ENCODE measurements around the gene HNRNPA2B1. TPM values are rescaled to one million over a fixed set of nuclear protein-coding genes. Genes with fewer than 3 reads are reported as not detected.

Gene HNRNPA2B1
- 368 TPM for total RNA-seq
- long read RNA-seq, full-length matches to known transcripts, result 255 of 379 reads
- long read RNA-seq, partial matches to known transcripts, result 77 of 379 reads
- long read RNA-seq, other reads (novel, unspliced or antisense), result 47 of 379 reads

DNA sequence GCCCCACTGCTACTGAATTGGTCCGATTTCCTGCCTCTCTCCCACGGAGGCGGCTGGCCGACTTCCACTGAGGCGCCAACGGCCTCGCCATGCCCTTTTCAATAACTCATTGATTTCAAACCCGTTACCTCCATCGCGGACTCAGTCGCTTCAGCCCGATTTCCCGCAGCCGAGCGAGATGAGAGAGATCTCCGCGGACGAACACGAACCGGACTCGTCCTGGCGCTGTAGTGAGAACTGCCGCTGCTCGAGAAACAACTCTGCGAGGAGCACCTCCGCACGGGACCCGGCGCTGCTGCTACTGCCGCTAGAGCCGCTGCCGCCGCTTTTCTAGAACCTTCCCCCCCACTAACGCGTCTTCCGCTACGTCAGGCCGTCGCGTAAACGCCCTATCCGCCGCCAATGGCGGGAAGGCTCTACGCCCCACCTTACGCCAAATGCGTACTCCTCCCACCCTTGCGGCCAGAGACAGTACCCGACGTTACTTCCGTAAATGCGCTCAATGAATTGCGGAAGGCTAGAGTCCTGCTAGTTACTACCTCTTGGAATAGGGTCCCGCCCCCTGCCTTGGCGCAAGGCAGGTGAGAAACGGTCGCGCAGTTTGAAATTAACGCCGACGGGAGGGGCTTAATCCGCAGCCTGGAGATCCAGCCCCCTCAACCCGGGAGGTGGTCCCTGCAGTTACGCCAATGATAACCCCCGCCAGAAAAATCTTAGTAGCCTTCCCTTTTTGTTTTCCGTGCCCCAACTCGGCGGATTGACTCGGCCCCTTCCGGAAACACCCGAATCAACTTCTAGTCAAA is at the start of gene HNRNPA2B1:
Gene HNRNPA2B1 (minus strand): TSS at position 303 of the 803 bp plus-strand sequence. CDS start 169 bp downstream, at position 134.
- peak within 1 kb of the TSS; percentile 99 for H3K27ac ChIP-seq
- peaks cover 27% of the 10 kb centered on the region for H3K36me3 ChIP-seq
- peak; percentile 97 for DNase-seq
- H3K27me3 ChIP-seq (ENCODE audit: low read depth), result no peaks in the 10 kb centered on the region
- H3K4me1 ChIP-seq, result peaks cover 52% of the 10 kb centered on the region
- intact Hi-C loops (cut with DNase I), result no loop called here
- peak; percentile 89 to 95 for ATAC-seq
- H3K9me3 ChIP-seq, result no peaks in the 10 kb centered on the region
- TF ChIP-seq, protein P1, sequence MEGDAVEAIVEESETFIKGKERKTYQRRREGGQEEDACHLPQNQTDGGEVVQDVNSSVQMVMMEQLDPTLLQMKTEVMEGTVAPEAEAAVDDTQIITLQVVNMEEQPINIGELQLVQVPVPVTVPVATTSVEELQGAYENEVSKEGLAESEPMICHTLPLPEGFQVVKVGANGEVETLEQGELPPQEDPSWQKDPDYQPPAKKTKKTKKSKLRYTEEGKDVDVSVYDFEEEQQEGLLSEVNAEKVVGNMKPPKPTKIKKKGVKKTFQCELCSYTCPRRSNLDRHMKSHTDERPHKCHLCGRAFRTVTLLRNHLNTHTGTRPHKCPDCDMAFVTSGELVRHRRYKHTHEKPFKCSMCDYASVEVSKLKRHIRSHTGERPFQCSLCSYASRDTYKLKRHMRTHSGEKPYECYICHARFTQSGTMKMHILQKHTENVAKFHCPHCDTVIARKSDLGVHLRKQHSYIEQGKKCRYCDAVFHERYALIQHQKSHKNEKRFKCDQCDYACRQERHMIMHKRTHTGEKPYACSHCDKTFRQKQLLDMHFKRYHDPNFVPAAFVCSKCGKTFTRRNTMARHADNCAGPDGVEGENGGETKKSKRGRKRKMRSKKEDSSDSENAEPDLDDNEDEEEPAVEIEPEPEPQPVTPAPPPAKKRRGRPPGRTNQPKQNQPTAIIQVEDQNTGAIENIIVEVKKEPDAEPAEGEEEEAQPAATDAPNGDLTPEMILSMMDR (IDR thresholded peaks at IDR 0.05), result no peak
- H3K4me3 ChIP-seq, result peak within 1 kb of the TSS; percentile 83

DNA sequence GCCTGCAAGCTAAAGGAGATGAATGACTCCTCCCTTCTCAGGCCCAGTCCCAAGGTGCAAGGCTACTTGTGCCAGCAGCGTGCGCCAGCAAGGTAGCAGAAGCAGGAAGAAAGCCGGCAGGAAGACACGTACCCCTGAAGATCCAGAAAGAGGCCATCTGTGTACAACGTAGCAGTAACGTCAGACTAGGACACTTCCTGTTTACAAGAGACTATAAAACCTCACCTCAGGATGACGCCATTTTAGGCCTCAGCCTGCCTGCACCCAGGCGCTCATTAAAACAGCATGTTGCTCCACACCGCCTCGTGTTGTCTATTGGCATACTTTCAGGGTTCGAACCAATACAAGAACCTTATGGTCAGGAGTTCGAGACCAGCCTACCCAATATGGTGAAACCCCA is 49.7 kb upstream of the HNRNPA2B1 start:
- no peak overlapping the region for H3K4me3 ChIP-seq
- no peak for DNase-seq
- H3K4me1 ChIP-seq, result no peaks in the 10 kb centered on the region
- intact Hi-C loops (cut with DNase I), result no loop called here
- no peak overlapping the region for H3K27ac ChIP-seq
- H3K9me3 ChIP-seq, result no peaks in the 10 kb centered on the region
- TF ChIP-seq, protein P1 (IDR thresholded peaks at IDR 0.05), result no peak
- H3K36me3 ChIP-seq, result no peaks in the 10 kb centered on the region
- no peaks in the 10 kb centered on the region for H3K27me3 ChIP-seq (ENCODE audit: low read depth)
- ATAC-seq, result no peak

DNA sequence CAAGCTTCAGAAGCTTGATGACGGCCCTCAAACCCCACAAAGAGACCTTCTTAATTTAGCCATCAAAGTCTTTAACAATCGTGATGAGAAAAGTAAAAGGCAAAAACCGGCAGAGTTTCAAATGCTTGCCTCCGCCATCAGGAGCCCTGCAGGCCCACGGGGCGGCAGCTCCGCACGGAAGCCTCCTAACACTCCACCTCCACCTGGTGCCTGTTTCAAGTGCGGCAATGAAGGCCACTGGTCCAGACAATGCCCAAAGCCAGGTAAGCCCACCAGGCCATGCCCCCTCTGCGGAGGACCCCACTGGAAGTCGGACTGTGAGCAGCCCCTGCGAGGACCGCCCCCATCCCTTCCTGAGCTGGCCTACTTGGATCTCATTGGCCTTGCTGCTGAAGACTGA is 44.6 kb upstream of the HNRNPA2B1 start:
- H3K9me3 ChIP-seq, result no peaks in the 10 kb centered on the region
- H3K27ac ChIP-seq, result no peak overlapping the region
- ATAC-seq, result no peak
- no peak overlapping the region for H3K4me3 ChIP-seq
- no peaks in the 10 kb centered on the region for H3K4me1 ChIP-seq
- TF ChIP-seq, protein P1 (IDR thresholded peaks at IDR 0.05), result no peak
- intact Hi-C loops (cut with DNase I), result no loop called here
- DNase-seq, result no peak
- H3K36me3 ChIP-seq, result no peaks in the 10 kb centered on the region
- no peaks in the 10 kb centered on the region for H3K27me3 ChIP-seq (ENCODE audit: low read depth)

DNA sequence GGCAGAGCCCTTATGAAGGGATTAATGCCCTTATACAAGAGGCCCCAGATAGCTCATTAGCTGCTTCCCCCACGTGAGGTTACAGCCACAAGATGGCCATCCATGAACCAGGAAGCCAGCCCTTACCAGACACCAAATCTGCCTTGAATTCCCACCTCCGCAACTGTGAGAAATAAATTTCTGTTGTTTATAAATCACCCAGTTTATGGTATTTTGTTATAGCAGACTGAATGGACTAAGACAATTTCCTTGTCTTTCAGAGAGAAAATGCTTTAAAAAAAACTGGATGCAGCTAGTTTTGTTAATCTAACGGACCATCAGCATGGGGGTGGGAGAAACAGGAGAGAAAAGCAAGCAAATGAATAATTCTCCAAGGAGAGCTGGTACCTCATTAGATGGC is 37.5 kb upstream of the HNRNPA2B1 start:
- H3K27me3 ChIP-seq (ENCODE audit: low read depth), result no peaks in the 10 kb centered on the region
- no peak overlapping the region for H3K27ac ChIP-seq
- DNase-seq, result no peak
- TF ChIP-seq, protein P1 (IDR thresholded peaks at IDR 0.05), result no peak
- intact Hi-C loops (cut with DNase I), result no loop called here
- no peaks in the 10 kb centered on the region for H3K9me3 ChIP-seq
- H3K4me3 ChIP-seq, result no peak overlapping the region
- H3K36me3 ChIP-seq, result no peaks in the 10 kb centered on the region
- no peak for ATAC-seq
- no peaks in the 10 kb centered on the region for H3K4me1 ChIP-seq

DNA sequence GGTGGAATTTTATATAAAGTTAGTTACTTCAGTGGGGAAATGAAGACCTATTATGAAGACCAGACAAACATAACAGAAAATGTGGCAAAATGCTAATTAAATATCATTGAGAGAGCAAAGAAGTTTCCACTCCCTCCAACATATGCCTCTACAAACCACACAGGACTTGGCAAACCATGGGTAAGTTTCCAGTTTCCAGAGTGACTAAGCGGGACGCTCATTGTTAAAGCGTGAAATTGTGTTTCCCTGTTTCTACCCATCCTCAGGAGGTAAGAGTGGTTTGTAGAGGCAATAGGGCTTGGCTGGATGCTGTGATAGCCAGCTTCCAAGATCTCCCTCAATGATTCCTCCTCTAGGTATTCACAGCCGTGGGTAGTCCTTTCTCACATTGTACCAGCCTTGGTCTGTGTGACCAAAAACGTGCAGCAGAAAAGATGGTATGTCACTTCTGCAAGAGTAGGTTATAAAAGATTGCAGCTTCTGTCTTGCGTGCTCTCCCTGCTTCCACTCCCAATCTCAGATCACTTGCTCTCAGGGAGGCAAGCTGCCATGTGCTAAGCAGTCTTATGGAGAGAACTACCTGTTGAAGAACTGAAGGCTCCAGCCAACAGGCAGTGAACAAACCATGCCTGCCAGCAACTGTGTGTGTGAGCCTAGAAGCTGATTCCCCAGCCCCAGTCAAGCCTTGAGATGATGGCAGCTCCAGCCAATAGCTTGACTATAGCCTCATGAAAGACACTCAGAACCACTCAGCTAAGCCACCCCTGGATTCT is 36.7 kb upstream of the HNRNPA2B1 start:
- Histone ChIP-seq H3K4me1 (no peaks in the 10 kb centered on the region), H3K4me3 (no peak overlapping the region), H3K9me3 (no peaks in the 10 kb centered on the region), H3K36me3 (no peaks in the 10 kb centered on the region), H3K27ac (no peak overlapping the region), H3K27me3 (ENCODE audit: low read depth) (no peaks in the 10 kb centered on the region)
- ATAC-seq (no peak), DNase-seq (no peak)
- intact Hi-C loops (cut with DNase I), result no loop called here
- TF ChIP-seq, protein P1 (IDR thresholded peaks at IDR 0.05), result no peak

Measured in lower lobe of right lung (tissue), 2 donors.